K562 (cell line): Measurements from ENCODE around the gene NOXRED1. TPM values are rescaled to one million over a fixed set of nuclear protein-coding genes. Genes with fewer than 3 reads are reported as not detected.
"Not testable (repeated sequence)": the region's sequence is repeated elsewhere in the genome, so short reads cannot be mapped to it uniquely, and the experiment has no call there.

Experiments
- ATAC-seq: fragments of 200-7000 bp; cut with Tn5 transposase; 3 replicates; pipeline ENCODE4 v1.9.1; 2020; ENCODE audit warnings: moderate library complexity
- BruUV-seq: library from RNA; stranded (reverse); fragments of 400-500 nt; replicated peaks from 2 replicates; lab custom pipeline; 2021; lab: Mats Ljungman, UMichigan
- CTCF ChIA-PET: fragments of 300-600 bp; formaldehyde crosslinking; extraction: SDS; loops from one replicate; lab custom pipeline; 2021; ENCODE audit warnings: low intra/inter-chr PET ratio; lab: Yijun Ruan, JAX
- POLR2A ChIA-PET: fragments of 300-600, 350-650 bp; sonication (Branson Sonifier 250); formaldehyde crosslinking; extraction: SDS; loops from one replicate; lab custom pipeline; 2021; ENCODE audit warnings: antibody characterized with exemption, inconsistent platforms; lab: Yijun Ruan, JAX
- DNase-seq, 4 experiments: peaks; one replicate each; pipeline versions ENCODE4 v3.0.0 to v3.0.0-alpha.2; 2011 to 2018; ENCODE audit warnings: low spot score in 3 of 4, mixed read lengths in 3 of 4; ENCODE audit errors: extremely low read depth in 1 of 4
- FAIRE-seq: peaks from 2 replicates; lab custom pipeline; 2011; peaks lifted over from hg19 to GRCh38; lab: Jason Lieb, UNC
- H2AFZ ChIP-seq: 2 replicates; pipeline ENCODE4 v1.6.0; 2011; ENCODE audit warnings: low read depth, low read length, control low read depth, inconsistent platforms
- H3K27ac ChIP-seq: fragments of 200-600 bp; 3 replicates; pipeline ENCODE4 v1.8.0; 2011; ENCODE audit warnings: low read depth, mild to moderate bottlenecking, control low read depth, inconsistent platforms, low read length, moderate library complexity, mixed read lengths; ENCODE audit errors: extremely low read depth
- H3K27me3 ChIP-seq, 2 experiments: fragments of 300-600 bp in 1 of 2; 2 replicates in 1 of 2; 3 replicates in 1 of 2; pipeline versions ENCODE4 v1.6.0 to v1.8.0; 2011; ENCODE audit warnings: inconsistent platforms in 2 of 2, low read length in 2 of 2, mild to moderate bottlenecking in 1 of 2, mixed read lengths in 1 of 2, moderate library complexity in 1 of 2; ENCODE audit not compliant: control insufficient read depth in 2 of 2, insufficient read depth in 2 of 2
- H3K36me3 ChIP-seq: fragments of 300-600 bp; 3 replicates; pipeline ENCODE4 v1.8.0; 2011; ENCODE audit warnings: mild to moderate bottlenecking, low read length, inconsistent platforms; ENCODE audit not compliant: control insufficient read depth, insufficient read depth
- H3K4me1 ChIP-seq, 2 experiments: fragments of 200-600 bp in 1 of 2; replicated peaks in 1 of 2; 2 replicates in 1 of 2; 3 replicates in 1 of 2; pipeline versions ENCODE4 v1.5.1 to v1.8.0; 2011; ENCODE audit warnings: inconsistent platforms in 2 of 2, low read length in 2 of 2, mild to moderate bottlenecking in 1 of 2, mixed read lengths in 1 of 2, moderate library complexity in 1 of 2; ENCODE audit not compliant: control insufficient read depth in 2 of 2, insufficient read depth in 2 of 2
- H3K4me2 ChIP-seq: 2 replicates; pipeline ENCODE4 v1.6.1; 2011; ENCODE audit warnings: low read length, control low read depth, inconsistent platforms, mixed read lengths; ENCODE audit not compliant: insufficient read depth
- H3K4me3 ChIP-seq: fragments of 200-600 bp; sonication (generic), shearing (Covaris generic); 2 replicates; pipeline ENCODE4 v1.5.1; 2016; ENCODE audit warnings: control low read depth, inconsistent platforms
- H3K79me2 ChIP-seq: fragments of 200-600 bp; 3 replicates; pipeline ENCODE4 v1.8.0; 2011; ENCODE audit warnings: low read length, inconsistent platforms; ENCODE audit not compliant: control insufficient read depth, insufficient read depth
- H3K9ac ChIP-seq, 2 experiments: 2 replicates each; pipeline versions ENCODE4 v1.6.0 to v1.6.1; 2011; ENCODE audit warnings: low read depth in 2 of 2, low read length in 2 of 2, control low read depth in 1 of 2, inconsistent platforms in 1 of 2, mild to moderate bottlenecking in 1 of 2, mixed read lengths in 1 of 2; ENCODE audit not compliant: insufficient read depth in 1 of 2
- H3K9me1 ChIP-seq: one replicate; pipeline ENCODE4 v1.6.0; 2011; ENCODE audit warnings: inconsistent platforms, mild to moderate bottlenecking, low read length, moderate library complexity; ENCODE audit not compliant: control insufficient read depth, insufficient read depth
- H3K9me3 ChIP-seq: replicated peaks from 2 replicates; pipeline ENCODE4 v1.5.1; 2011; ENCODE audit warnings: low read depth, low read length, inconsistent platforms; ENCODE audit not compliant: control insufficient read depth, insufficient read depth
- H4K20me1 ChIP-seq: replicated peaks from 2 replicates; pipeline ENCODE4 v1.6.1; 2011; ENCODE audit warnings: low read length, inconsistent platforms, mixed read lengths; ENCODE audit not compliant: control insufficient read depth, insufficient read depth
- CXXC5 ChIP-seq: fragments of 250-450 bp; sonication (Bioruptor Pico); IDR thresholded peaks from 2 replicates; pipeline ENCODE4 v1.8.0; 2022; ENCODE audit warnings: inconsistent platforms, mild to moderate bottlenecking, moderate library complexity
- DACH1 ChIP-seq: fragments of 450-650 bp; IDR thresholded peaks from 2 replicates; pipeline ENCODE4 v1.6.1; 2018; ENCODE audit not compliant: partially characterized antibody
- GATAD2B ChIP-seq: fragments of 450-650 bp; IDR thresholded peaks from 2 replicates; pipeline ENCODE4 v1.6.1; 2017; ENCODE audit warnings: mild to moderate bottlenecking, borderline replicate concordance
- NFIC ChIP-seq: fragments of 450-650 bp; IDR thresholded peaks from 2 replicates; pipeline ENCODE4 v1.6.1; 2017; ENCODE audit warnings: mild to moderate bottlenecking, inconsistent platforms
- TCF3 ChIP-seq: sonication (generic); formaldehyde crosslinking; IDR thresholded peaks from 2 replicates; pipeline ENCODE4 v1.4.0; 2020; ENCODE audit warnings: mild to moderate bottlenecking, missing genetic modification reagents
- whole genome bisulfite sequencing: fragments of 100-300 bp; shearing (Covaris generic); methylation state at CpG from one replicate; pipeline ENCODE4 v1.1.6; 2016; ENCODE audit warnings: low coverage, mixed read lengths; ENCODE audit not compliant: insufficient coverage; ENCODE audit errors: missing lambda C conversion rate; 5-methylcytosine and 5-hydroxymethylcytosine counted together
- in situ Hi-C: fragments of 300-500 bp; cut with MboI; formaldehyde crosslinking; loops from 4 replicates; pipeline ENCODE4 v1.15.0; 2018; ENCODE audit warnings: inconsistent platforms, mixed read lengths
- intact Hi-C: fragments of 100-400 bp; cut with micrococcal nuclease; formaldehyde crosslinking; loops from 2 replicates; pipeline ENCODE4 v1.14.2; 2022
- polyA plus RNA-seq, 8 experiments: library from polyadenylated mRNA; depleted of rRNA in 4 of 8; stranded (reverse) in 5 of 8; unstranded in 3 of 8; fragments of >200 nt; fragmentation: Nextera tagmentation in 2 of 8; fragmentation: Illumina TruSeq in 1 of 8; extraction: Ambion mirVana in 2 of 8; extraction: Trizol in 1 of 8; gene quantifications; 2 replicates each; pipeline versions ENCODE4 v1.2.1 to v1.2.3, GENCODE V29; 2011 to 2014; ENCODE audit warnings: inconsistent platforms in 1 of 8, missing spikeins in 1 of 8
- total RNA-seq, 7 experiments: library from RNA; depleted of rRNA in 6 of 7; stranded (reverse); fragments of >200 nt in 6 of 7; fragmentation: Illumina TruSeq in 2 of 7; extraction: Trizol in 2 of 7; gene quantifications; 2 replicates each; pipeline versions ENCODE4 v1.2.1 to v1.2.3, GENCODE V29; 2011 to 2021; ENCODE audit warnings: low replicate concordance in 1 of 7

The NOXRED1 gene
- total and polyA plus RNA-seq, 9 of the 15 experiments (the other 6 are each of a cell fraction or from before 2014, with no cell fraction given), result 0.15 to 0.85 (median 0.30) TPM

DNA sequence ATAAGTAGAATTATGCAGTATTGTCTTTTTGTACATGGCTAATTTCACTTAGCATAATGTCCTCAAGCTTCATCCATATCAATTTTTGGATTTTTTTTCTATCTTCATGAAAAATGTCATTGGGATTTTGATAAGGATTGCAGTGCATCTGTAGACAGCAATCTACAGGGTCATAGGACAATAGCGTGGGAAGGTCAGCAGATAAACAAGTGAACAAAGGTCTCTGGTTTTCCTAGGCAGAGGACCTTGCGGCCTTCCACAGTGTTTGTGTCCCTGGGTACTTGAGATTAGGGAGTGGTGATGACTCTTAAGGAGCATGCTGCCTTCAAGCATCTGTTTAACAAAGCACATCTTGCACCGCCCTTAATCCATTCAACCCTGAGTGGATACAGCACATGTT lies 7.2 kb downstream of the NOXRED1 start (continued):
- peak; percentile 44 for TF ChIP-seq CXXC5 (CRISPR knock-in tag)
- peak; percentile 36; the same call in 1 of the 2 replicates for TF ChIP-seq NFIC
- peak; percentile 24; the same call in 1 of the 2 replicates for TF ChIP-seq GATAD2B
- peak; percentile 37; the same call in 1 of the 2 replicates for TF ChIP-seq TCF3 (CRISPR knock-in tag)

DNA sequence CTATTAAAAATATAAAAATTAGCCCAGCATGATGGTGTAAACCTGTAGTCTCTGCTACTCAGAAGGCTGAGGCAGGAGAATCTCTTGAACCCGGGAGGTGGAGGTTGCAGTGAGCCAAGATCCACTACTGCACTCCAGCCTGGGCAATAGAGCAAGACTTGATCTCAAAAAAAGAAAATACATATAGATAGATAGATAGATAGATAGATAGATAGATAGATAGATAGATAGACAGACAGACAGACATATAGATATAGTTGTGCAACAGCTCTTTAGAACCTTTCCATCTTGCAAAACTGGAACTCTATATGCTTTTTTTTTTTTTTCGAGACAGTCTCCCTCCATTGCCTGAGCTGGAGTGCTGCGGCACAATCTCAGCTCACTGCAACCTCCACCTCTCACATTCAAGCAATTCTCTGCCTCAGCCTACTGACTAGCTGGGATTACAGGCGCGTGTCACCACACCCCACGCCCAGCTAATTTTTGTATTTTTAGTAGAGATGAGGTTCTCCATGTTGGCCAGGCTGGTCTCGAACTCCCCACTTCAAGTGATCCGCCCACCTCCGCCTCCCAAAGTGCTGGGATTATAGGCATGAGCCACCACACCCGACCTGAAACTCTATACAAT lies 7.8 kb downstream of the NOXRED1 start:
- 39% methylated on average over 6 of the region's 10 CpGs for WGBS
- BruUV-seq, CTCF ChIA-PET, H3K9ac ChIP-seq, H2AFZ ChIP-seq, FAIRE-seq, H3K36me3 ChIP-seq, H3K9me3 ChIP-seq, H3K4me3 ChIP-seq, H3K9me1 ChIP-seq, H3K4me2 ChIP-seq, in situ Hi-C loops, H3K79me2 ChIP-seq, DNase-seq, intact Hi-C loops, POLR2A ChIA-PET, ATAC-seq, H3K27me3 ChIP-seq, H4K20me1 ChIP-seq: not testable (repeated sequence)
- H3K27ac ChIP-seq, result peak overlapping the region; percentile 92; the same call in 1 of the 3 replicates
- peaks cover 20 to 25% of the 10 kb centered on the region in 2 experiments; a peak in 4 of 5 replicates for H3K4me1 ChIP-seq
- TF ChIP-seq DACH1, result peak; percentile 92
